ENCODE results near the gene GABBR2.

- TF ChIP-seq GATA2 (IDR thresholded peaks at IDR 0.05; ENCODE audit: low read depth, low read length) (no peak), GATA3 (IDR thresholded peaks at IDR 0.05; ENCODE audit: low read depth, low read length) (no peak)
Measured at GRCh38 chr9:98751210-98751609, 42.5 kb upstream of the GABBR2 start.
